ENCODE measurements around the gene PARVA. TPM values are rescaled to one million over a fixed set of nuclear protein-coding genes. Genes with fewer than 3 reads are reported as not detected.

Gene PARVA
- total RNA-seq, 1 donor from 2014 or later, result 75.4 TPM

DNA sequence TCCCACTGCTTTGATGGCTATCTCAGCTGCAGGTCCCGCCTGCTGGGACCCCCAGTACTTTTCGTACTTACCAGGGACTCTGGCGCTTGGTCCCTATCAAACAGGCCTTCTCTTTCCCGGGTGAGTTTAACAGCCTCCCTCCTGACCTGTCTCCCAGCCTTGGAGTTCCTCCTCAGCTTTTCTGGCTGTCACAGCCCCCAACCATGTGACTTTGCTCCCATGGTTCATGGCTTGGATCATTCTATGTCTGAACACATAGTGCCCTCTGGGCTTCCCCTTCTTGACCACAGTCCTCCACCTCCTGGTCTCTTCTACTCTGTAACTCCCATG, 56.9 kb downstream of the PARVA start:
- intact Hi-C loops (cut with micrococcal nuclease), result no loop called here
- peaks cover 92% of the 10 kb centered on the region for H3K4me1 ChIP-seq

DNA sequence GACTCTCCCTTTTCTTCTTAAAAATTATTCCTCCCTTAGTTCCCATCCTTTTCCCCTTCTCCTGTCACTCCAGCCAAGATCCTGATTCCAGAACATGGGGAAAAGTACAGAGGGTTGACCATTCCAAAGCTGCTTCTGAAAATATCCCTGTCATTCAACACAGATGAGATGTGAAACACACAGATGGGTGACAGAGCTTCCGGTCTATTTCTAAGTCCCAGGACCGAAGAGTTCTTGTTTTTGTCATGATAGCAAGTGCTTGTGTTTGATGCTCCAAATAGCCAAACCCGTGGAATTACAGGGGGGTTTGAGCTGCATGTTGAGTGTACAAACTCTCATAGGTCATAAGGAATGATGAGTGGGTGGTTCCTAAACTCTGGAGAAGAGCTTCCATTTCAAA, 57.9 kb downstream of the PARVA start:
- intact Hi-C loops (cut with micrococcal nuclease), result no loop called here
- no peak for DNase-seq
- Histone ChIP-seq H3K4me3 (peak overlapping the region; percentile 19), H3K4me1 (peaks cover 92% of the 10 kb centered on the region), H3K36me3 (no peaks in the 10 kb centered on the region), H3K9me3 (replicated peaks) (no peaks in the 10 kb centered on the region), H3K27me3 (ENCODE audit: low read depth) (no peaks in the 10 kb centered on the region), H3K27ac (replicated peaks) (peak overlapping the region; percentile 87)
- TF ChIP-seq, protein P1, sequence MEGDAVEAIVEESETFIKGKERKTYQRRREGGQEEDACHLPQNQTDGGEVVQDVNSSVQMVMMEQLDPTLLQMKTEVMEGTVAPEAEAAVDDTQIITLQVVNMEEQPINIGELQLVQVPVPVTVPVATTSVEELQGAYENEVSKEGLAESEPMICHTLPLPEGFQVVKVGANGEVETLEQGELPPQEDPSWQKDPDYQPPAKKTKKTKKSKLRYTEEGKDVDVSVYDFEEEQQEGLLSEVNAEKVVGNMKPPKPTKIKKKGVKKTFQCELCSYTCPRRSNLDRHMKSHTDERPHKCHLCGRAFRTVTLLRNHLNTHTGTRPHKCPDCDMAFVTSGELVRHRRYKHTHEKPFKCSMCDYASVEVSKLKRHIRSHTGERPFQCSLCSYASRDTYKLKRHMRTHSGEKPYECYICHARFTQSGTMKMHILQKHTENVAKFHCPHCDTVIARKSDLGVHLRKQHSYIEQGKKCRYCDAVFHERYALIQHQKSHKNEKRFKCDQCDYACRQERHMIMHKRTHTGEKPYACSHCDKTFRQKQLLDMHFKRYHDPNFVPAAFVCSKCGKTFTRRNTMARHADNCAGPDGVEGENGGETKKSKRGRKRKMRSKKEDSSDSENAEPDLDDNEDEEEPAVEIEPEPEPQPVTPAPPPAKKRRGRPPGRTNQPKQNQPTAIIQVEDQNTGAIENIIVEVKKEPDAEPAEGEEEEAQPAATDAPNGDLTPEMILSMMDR (IDR thresholded peaks at IDR 0.05; ENCODE audit: borderline replicate concordance), result no peak

More for the DNA sequence above, 56.9 kb downstream of the PARVA start:
- Histone ChIP-seq H3K27me3 (ENCODE audit: low read depth) (no peaks in the 10 kb centered on the region), H3K4me3 (no peak overlapping the region), H3K27ac (replicated peaks) (peak overlapping the region; percentile 87), H3K9me3 (replicated peaks) (no peaks in the 10 kb centered on the region), H3K36me3 (no peaks in the 10 kb centered on the region)
- DNase-seq, result no peak
- TF ChIP-seq, protein P1 (IDR thresholded peaks at IDR 0.05; ENCODE audit: borderline replicate concordance), result no peak

GRCh38 chr11:12436266-12436665, 58.9 kb downstream of the PARVA start:
- Histone ChIP-seq H3K9me3 (replicated peaks) (no peaks in the 10 kb centered on the region), H3K27me3 (ENCODE audit: low read depth) (no peaks in the 10 kb centered on the region), H3K27ac (replicated peaks) (peak overlapping the region; percentile 87), H3K4me1 (peaks cover 83% of the 10 kb centered on the region), H3K36me3 (no peaks in the 10 kb centered on the region), H3K4me3 (no peak overlapping the region)
- DNase-seq, result no peak
- TF ChIP-seq, protein P1 (IDR thresholded peaks at IDR 0.05; ENCODE audit: borderline replicate concordance), result no peak
- intact Hi-C loops (cut with micrococcal nuclease), result no loop called here

- TF ChIP-seq, protein P1 (IDR thresholded peaks at IDR 0.05; ENCODE audit: borderline replicate concordance), result no peak
- no peaks in the 10 kb centered on the region for H3K9me3 ChIP-seq (replicated peaks)
- H3K4me1 ChIP-seq, result peaks cover 63% of the 10 kb centered on the region
- no peak overlapping the region for H3K4me3 ChIP-seq
- no peak overlapping the region for H3K27ac ChIP-seq (replicated peaks)
- intact Hi-C loops (cut with micrococcal nuclease), result no loop called here
- no peaks in the 10 kb centered on the region for H3K36me3 ChIP-seq
- no peaks in the 10 kb centered on the region for H3K27me3 ChIP-seq (ENCODE audit: low read depth)
- no peak for DNase-seq
Observed at GRCh38 chr11:12438291-12438690, 60.9 kb downstream of the PARVA start.

DNA sequence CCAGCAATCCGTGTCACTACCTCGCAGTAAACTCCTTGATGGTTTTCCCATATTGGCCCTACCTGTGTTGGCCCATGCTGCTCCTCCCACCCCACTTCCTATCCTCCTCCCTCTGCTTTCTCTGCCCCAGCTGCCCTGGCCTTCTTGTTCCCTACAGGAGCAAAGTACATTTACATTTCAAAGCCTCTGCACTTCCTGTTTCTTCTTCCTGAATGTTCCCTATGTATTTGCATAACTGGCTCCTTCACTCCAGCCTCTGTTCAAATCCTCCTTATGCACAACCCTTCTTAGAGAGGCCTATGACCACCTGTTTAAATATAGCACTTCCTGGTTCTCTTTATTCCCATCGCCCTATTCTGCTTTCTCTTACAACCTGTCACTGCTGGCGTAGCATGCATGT, 62.2 kb downstream of the PARVA start:
- no peak overlapping the region for H3K4me3 ChIP-seq
- H3K4me1 ChIP-seq, result peaks cover 50% of the 10 kb centered on the region
- TF ChIP-seq, protein P1 (IDR thresholded peaks at IDR 0.05; ENCODE audit: borderline replicate concordance), result no peak
- H3K36me3 ChIP-seq, result no peaks in the 10 kb centered on the region
- no peak for DNase-seq
- no peak overlapping the region for H3K27ac ChIP-seq (replicated peaks)
- H3K27me3 ChIP-seq (ENCODE audit: low read depth), result no peaks in the 10 kb centered on the region
- intact Hi-C loops (cut with micrococcal nuclease), result no loop called here
- no peaks in the 10 kb centered on the region for H3K9me3 ChIP-seq (replicated peaks)

DNA sequence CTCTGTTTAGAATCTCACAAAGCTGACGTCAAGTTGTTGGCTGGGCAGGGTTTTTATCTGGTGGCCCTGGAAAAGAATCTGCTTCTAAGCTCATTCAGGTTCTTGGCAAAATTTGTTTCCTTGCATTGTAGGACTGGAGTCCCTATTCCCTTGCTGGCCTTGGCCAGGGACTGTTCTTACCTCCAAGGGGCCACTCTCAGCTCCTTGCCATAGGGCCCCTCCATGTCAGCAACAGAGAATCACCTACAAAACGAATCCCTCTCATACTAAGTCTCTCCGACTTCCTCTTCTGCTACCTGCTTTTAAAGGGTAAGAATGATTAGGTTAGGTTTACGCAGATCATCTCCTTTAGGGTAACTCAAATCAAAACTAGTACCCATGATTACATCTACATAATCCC, 63.2 kb downstream of the PARVA start:
- H3K36me3 ChIP-seq, result no peaks in the 10 kb centered on the region
- intact Hi-C loops (cut with micrococcal nuclease), result no loop called here
- no peaks in the 10 kb centered on the region for H3K9me3 ChIP-seq (replicated peaks)
- TF ChIP-seq, protein P1 (IDR thresholded peaks at IDR 0.05; ENCODE audit: borderline replicate concordance), result no peak
- H3K4me1 ChIP-seq, result peaks cover 42% of the 10 kb centered on the region
- H3K4me3 ChIP-seq, result no peak overlapping the region
- no peak for DNase-seq
- H3K27me3 ChIP-seq (ENCODE audit: low read depth), result no peaks in the 10 kb centered on the region
- H3K27ac ChIP-seq (replicated peaks), result no peak overlapping the region
